ENCODE data around the gene PHOSPHO1.
"Not testable (repeated sequence)": the region's sequence is repeated elsewhere in the genome, so short reads cannot be mapped to it uniquely, and the experiment has no call there.

The PHOSPHO1 gene

DNA sequence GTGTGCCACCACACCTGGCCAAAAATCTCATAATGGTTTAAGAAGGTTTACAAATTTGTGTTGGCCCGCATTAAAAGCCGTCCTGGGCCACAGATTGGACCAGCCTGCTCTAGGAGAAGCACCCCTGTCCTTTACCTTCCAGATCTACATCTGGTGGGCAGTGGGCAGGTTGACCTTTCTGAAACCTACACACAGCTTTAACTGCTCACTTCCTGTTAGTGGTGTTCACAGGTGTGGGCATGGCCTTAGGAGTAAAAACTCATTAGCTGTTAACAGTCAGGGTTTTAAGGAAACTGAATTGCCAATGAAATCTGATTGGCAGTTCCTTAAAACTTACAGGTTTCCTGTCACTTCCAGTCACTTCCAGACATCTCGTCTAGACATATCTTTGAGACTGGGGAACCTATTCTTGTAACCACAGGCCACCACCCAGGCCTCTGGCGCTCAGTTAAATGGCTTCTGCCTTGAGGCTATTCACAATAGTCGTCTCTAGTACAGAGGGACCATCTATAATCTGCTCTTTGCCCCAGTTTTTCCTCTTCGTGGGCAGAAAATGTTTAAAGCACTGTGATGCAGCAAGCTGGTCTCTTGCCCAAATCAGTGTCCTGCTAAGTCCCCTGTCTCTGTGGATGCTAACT is 49.5 kb downstream of the PHOSPHO1 start:
- H3K4me3 ChIP-seq (ENCODE audit: low read depth, low read length): no peak overlapping the region
- TF ChIP-seq, protein P1, sequence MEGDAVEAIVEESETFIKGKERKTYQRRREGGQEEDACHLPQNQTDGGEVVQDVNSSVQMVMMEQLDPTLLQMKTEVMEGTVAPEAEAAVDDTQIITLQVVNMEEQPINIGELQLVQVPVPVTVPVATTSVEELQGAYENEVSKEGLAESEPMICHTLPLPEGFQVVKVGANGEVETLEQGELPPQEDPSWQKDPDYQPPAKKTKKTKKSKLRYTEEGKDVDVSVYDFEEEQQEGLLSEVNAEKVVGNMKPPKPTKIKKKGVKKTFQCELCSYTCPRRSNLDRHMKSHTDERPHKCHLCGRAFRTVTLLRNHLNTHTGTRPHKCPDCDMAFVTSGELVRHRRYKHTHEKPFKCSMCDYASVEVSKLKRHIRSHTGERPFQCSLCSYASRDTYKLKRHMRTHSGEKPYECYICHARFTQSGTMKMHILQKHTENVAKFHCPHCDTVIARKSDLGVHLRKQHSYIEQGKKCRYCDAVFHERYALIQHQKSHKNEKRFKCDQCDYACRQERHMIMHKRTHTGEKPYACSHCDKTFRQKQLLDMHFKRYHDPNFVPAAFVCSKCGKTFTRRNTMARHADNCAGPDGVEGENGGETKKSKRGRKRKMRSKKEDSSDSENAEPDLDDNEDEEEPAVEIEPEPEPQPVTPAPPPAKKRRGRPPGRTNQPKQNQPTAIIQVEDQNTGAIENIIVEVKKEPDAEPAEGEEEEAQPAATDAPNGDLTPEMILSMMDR (IDR thresholded peaks at IDR 0.05; ENCODE audit: low read depth, low read length): no peak
- TF ChIP-seq POLR2A (IDR thresholded peaks at IDR 0.05; ENCODE audit: extremely low read depth, insufficient read length) (no peak), MYC (IDR thresholded peaks at IDR 0.05; ENCODE audit: low read depth, low read length) (no peak)
- TF ChIP-seq, protein P2, sequence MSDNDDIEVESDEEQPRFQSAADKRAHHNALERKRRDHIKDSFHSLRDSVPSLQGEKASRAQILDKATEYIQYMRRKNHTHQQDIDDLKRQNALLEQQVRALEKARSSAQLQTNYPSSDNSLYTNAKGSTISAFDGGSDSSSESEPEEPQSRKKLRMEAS (IDR thresholded peaks at IDR 0.05; ENCODE audit: low read depth, low read length): no peak
- DNase-seq (ENCODE audit: low read depth): no peak

DNA sequence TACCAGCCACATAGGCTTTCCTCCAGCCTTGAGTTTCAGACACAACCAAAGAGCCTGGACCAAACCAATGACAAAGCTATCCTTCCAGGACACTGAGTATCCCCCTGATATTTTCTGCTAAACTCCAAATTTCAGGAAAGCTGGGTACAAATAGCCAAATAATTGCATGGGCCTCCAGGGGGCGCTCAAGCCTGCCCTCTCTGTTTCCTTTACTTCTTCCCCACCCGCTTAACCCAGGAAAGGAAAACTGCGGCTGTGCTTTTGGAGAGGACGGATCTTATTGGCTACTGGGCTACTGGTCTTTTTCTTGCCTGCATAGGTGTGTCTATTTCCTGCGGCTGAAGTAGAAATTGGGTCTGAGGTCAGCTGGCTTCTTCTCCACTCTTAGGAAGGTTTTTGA is 50.3 kb downstream of the PHOSPHO1 start:
- DNase-seq (ENCODE audit: low read depth): peak; percentile 62
- H3K4me3 ChIP-seq (ENCODE audit: low read depth, low read length): no peak overlapping the region
- TF ChIP-seq MYC (IDR thresholded peaks at IDR 0.05; ENCODE audit: low read depth, low read length): no peak
- TF ChIP-seq POLR2A (IDR thresholded peaks at IDR 0.05; ENCODE audit: extremely low read depth, insufficient read length): no peak
- TF ChIP-seq, protein P2 (IDR thresholded peaks at IDR 0.05; ENCODE audit: low read depth, low read length): no peak
- TF ChIP-seq, protein P1 (IDR thresholded peaks at IDR 0.05; ENCODE audit: low read depth, low read length): peak; percentile 83

DNA sequence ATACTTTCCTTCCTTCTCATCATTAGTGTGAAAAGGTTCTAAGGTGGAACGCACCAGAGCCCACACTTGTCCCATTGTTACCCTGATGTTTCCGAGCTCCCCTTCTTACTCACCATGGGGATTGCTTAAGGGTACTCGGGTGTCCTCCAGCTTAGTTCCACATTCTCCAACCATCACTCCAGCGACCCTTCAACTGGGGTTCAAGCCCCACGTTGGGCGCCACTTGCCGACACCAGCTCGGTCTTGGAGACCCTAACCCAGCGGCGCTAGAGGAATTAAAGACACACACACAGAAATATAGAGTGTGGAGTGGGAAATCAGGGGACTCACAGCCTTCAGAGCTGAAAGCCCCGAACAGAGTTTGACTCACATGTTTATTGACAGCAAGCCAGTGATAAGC is 54.6 kb downstream of the PHOSPHO1 start:
- not testable (repeated sequence) for DNase-seq (ENCODE audit: low read depth); H3K4me3 ChIP-seq (ENCODE audit: low read depth, low read length)

Measured in NB4 (cell line).